Fibroblast of lung (primary cell): ENCODE measurements around the gene SPARC.

Experiments
- CTCF ChIP-seq, 2 donors: IDR thresholded peaks in 1 of 2; conservative IDR thresholded peaks in 1 of 2; 1 replicate in 1 of 2; 2 replicates in 1 of 2; pipeline ENCODE4 v1.5.1; 2011 to 2012; ENCODE audit warnings: low read length in 2 of 2, control low read depth in 1 of 2, inconsistent platforms in 1 of 2, low read depth in 1 of 2, mild to moderate bottlenecking in 1 of 2
- EZH2 ChIP-seq: IDR thresholded peaks from 2 replicates; pipeline ENCODE4 v1.5.1; 2012; ENCODE audit warnings: low read length, control low read depth, mild to moderate bottlenecking; ENCODE audit errors: missing control alignments

DNA sequence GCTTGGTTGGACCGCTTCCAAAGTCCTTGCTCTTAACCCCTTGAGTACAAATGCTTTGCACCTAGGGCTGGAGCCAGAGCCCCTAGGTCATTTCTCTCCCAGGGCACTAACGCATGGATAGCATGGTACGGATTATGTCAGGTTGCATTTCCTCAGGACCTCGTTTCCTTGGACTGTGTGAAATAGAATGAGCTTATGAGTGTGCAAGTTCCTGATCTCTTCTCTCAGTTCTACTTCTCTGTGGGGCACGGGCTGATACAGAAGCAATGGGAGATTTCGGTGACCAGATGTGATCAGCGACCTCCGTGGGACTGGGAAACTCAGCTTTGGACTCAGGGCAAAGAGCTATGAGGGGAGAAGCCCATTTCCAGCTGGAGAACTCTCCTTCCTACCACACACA lies 14.2 kb downstream of the SPARC start:
- TF ChIP-seq CTCF (conservative IDR thresholded peaks at IDR 0.05 in 1 of 2, IDR thresholded peaks at IDR 0.05 in 1 of 2; ENCODE audit: low read depth in 1 of 2, low read length in 2 of 2): no peak
- no peak for TF ChIP-seq EZH2
